SH-SY5Y (cell line): ENCODE measurements around the gene HADH.

Experiments used
- GATA2 ChIP-seq: IDR thresholded peaks from 2 replicates; pipeline ENCODE4 v1.6.1; 2011; ENCODE audit warnings: mild to moderate bottlenecking, low read depth, low read length
- GATA3 ChIP-seq: IDR thresholded peaks from 2 replicates; pipeline ENCODE4 v1.6.1; 2011; ENCODE audit warnings: low read depth, mild to moderate bottlenecking, low read length, moderate library complexity

The HADH gene

GRCh38 chr4:107988763-107989035 is 990 bp upstream of the HADH start:
- TF ChIP-seq GATA2 = no peak
- TF ChIP-seq GATA3 = no peak

DNA sequence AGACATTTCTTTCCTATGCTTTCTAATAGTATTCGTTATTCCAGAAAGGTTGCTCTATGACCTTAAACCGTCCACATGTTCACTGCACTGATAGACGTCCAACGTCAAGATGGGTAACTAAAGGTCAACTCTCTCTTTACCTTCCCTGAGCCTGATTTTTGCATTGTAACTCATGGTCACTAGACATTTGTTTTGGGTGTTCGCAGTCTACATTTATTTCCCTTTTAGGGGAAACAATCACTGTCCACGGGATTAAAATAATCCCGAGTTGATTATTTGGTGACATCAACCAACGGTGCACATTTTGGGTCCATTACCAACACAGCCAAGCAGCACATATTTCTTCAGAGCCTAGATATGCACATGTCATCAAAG is 540 bp upstream of the HADH start:
- TF ChIP-seq GATA3 = no peak
- no peak for TF ChIP-seq GATA2

GRCh38 chr4:107991945-107992630 is 2.4 kb downstream of the HADH start:
- TF ChIP-seq GATA3 (no peak), GATA2 (no peak)

GRCh38 chr4:107993969-107994368 is 4.3 kb downstream of the HADH start:
- TF ChIP-seq GATA2 (no peak), GATA3 (no peak)

DNA sequence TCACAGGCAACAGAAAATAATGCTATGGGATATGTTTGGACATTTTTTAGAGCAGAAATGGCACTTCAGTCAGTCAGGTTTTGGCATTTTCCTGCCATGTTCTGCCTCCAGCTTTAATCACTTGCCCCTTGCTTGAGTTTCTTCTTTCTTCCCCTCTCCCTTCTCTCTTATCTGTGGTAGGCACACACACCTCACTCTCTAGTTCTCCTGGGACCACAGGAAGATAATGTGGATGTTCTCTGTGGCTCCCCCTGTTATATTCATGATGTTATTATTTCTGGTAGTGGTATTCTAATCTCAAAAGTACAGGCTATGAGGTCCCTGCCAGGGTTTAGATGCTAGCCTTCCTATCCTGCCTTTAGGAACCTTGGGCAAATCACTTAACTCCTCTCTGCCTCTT is 5.2 kb downstream of the HADH start:
- TF ChIP-seq GATA3 = no peak
- TF ChIP-seq GATA2 = no peak

- no peak for TF ChIP-seq GATA2
- no peak for TF ChIP-seq GATA3
Measured at GRCh38 chr4:107996949-107997788, 7.5 kb downstream of the HADH start.

GRCh38 chr4:107997794-107998193 is 8.1 kb downstream of the HADH start:
- TF ChIP-seq GATA3 (no peak), GATA2 (no peak)

DNA sequence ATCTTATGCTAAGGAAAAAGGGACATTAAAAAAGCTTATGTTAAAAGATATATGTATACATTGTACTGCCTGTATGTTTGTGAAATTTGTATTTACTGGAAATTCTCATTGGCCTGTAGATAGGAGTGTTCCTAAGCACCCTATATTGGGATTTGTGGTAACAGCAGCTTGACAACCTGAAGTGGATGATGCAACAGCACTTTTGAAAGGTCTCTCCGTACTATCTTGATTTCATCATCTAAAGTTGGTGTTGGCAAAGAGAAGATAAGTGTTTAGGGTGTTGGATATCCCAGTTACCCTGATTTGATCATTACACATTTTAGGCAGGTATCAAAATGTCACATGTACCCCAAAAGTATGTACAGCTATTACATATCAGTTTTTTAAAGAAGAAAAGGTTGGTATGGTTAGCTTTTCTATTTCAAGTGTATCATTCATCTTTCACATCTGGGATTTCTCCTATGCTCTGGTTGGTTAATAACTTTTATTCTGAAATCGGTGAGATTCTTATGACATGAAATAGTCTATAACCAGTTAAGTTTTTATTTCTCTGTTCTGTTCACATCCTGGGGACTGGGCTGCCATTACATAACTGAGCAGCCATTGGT is 10.3 kb downstream of the HADH start:
- no peak for TF ChIP-seq GATA3
- no peak for TF ChIP-seq GATA2

- TF ChIP-seq GATA3 (no peak), GATA2 (no peak)
Measured at GRCh38 chr4:108001540-108002135, 11.9 kb downstream of the HADH start.

- TF ChIP-seq GATA2 (no peak), GATA3 (no peak)
Measured at GRCh38 chr4:108003982-108004515, 14.4 kb downstream of the HADH start.

- TF ChIP-seq GATA2 (no peak), GATA3 (no peak)
Measured at GRCh38 chr4:108004646-108005045, 15.0 kb downstream of the HADH start.

- no peak for TF ChIP-seq GATA2
- TF ChIP-seq GATA3 = no peak
Measured at GRCh38 chr4:108005807-108006206, 16.1 kb downstream of the HADH start.

GRCh38 chr4:108006361-108006760 is 16.7 kb downstream of the HADH start:
- TF ChIP-seq GATA2 = no peak
- no peak for TF ChIP-seq GATA3

- TF ChIP-seq GATA3 (no peak), GATA2 (no peak)
Measured at GRCh38 chr4:108007984-108008383, 18.3 kb downstream of the HADH start.
